C4-2B (cell line): ENCODE measurements around the gene MFN2.

Experiments
- ZFX ChIP-seq: fragments of 450-650 bp; IDR thresholded peaks from 2 replicates; pipeline ENCODE4 v1.6.1; 2017
- TF ChIP-seq, protein P1 (sequence below): fragments of 450-650 bp; conservative IDR thresholded peaks from 2 replicates; pipeline ENCODE4 v1.5.1; 2017; ENCODE audit warnings: mild to moderate bottlenecking

DNA sequence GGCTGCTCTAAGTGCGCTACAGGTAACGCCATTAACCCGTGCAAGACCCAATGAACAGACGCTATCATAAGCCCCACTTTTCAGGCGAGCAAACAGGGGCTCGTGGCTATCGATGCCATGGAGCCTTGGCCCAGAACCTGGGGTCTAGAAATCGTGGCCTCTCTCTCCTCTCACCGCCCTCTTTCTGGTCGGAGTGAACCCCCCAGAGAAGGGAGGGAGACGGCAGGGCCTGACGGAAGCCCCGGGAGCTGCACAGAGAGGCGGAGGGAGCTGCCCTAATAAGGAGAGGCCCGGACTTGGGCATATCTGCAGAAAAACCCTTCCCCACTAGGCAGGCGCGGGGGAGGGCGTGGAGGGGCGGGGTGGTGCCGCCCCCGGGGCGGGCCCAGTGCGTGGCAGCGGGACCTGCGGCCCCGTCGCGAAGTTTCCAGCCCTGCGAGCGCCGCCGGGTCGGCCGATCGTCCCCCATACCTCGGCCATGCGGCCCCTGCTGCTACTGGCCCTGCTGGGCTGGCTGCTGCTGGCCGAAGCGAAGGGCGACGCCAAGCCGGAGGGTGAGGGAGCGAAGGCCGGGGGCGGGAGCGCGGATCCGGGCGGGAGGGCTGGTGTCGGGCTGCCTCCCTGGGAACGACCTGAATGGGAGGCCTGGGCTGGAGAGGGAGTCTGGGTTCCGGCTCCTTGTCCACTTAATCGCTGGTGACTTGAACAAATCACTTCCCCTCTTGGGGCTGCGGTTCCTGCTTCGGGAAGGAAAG lies 45.8 kb upstream of the MFN2 start, which contains the start of gene PLOD1:
- TF ChIP-seq, protein P1, sequence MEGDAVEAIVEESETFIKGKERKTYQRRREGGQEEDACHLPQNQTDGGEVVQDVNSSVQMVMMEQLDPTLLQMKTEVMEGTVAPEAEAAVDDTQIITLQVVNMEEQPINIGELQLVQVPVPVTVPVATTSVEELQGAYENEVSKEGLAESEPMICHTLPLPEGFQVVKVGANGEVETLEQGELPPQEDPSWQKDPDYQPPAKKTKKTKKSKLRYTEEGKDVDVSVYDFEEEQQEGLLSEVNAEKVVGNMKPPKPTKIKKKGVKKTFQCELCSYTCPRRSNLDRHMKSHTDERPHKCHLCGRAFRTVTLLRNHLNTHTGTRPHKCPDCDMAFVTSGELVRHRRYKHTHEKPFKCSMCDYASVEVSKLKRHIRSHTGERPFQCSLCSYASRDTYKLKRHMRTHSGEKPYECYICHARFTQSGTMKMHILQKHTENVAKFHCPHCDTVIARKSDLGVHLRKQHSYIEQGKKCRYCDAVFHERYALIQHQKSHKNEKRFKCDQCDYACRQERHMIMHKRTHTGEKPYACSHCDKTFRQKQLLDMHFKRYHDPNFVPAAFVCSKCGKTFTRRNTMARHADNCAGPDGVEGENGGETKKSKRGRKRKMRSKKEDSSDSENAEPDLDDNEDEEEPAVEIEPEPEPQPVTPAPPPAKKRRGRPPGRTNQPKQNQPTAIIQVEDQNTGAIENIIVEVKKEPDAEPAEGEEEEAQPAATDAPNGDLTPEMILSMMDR, result no peak
- peak; percentile 86; the same call in 1 of the 2 replicates for TF ChIP-seq ZFX
